Measurements from ENCODE around the gene TBX2.

TBX2 gene

DNA sequence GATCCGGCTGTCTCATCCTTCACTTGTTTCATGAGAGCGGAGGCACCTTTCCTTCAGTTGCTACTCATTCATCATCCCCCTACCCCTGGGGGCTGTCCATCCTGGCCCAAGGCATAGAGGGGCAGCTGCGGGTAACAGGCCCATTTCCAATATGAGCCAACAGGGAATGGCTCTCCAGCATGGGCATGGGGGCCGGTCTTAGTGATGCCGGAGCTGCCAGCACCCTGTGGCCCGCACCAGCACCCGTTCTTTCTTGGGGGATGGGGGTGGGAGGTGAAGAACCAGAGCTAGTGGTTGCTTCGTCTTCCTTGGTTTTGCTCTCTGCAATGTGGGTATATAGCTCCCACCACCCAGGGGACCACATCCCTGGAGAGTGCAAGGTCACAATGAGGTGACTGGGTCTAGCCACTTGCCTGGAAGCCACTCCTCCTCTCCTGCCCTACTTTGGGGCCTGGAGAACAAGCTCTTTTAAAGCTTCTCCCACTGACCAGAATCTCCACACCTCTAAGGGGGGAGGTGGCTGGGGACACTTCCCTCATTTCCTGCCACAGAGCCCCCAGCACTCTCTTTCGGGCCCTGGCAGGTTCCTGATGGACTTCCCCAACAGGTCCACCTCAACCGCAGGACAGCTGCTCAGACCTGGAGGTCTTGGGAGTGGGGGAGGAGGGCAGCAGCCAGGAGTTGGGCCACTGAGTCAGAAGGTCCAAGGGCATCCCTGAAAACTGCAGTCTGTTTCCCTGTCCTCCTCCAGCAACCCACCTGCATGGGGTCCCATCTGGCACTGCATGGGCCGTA lies 11.9 kb upstream of the TBX2 start:
- DNase-seq (ENCODE audit: low spot score): no peak

DNA sequence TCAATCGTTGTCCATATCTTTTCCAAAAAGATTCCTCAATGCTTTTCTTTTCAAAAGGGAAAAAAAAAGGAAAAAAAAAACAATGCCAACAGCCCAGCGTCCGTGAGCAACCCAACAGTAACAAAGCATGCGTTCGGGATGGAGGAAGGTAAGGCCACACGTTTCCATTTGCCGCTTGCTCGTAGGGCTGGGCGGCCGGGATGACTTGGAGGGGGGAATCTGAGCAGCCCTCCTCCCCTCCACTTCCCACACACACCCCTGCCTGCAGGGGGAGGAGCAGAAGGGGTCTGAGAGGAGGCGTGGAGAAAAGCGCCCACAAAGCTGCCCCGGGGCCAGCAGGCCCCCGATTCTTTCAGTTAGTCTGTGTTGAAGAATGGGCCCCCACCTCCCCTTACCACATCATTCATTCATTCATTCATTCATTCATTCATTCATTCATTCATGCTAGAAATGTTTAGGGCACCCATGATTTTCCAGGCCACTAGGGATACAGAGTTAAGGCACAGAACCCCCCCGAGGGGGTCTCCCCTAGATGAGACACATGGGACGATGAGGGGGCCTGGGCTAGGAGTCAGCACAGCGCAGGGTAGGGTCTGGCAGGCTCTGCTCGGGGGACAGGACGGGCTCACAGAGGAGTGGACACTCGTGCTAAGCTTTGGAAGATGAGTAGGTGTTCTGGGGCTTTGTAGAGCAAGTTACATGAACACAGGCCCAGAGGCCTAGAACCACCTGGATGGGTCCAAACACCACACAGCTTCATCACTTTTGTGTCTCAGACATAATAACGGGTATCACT lies 10.9 kb upstream of the TBX2 start:
- DNase-seq (ENCODE audit: low spot score): no peak

DNA sequence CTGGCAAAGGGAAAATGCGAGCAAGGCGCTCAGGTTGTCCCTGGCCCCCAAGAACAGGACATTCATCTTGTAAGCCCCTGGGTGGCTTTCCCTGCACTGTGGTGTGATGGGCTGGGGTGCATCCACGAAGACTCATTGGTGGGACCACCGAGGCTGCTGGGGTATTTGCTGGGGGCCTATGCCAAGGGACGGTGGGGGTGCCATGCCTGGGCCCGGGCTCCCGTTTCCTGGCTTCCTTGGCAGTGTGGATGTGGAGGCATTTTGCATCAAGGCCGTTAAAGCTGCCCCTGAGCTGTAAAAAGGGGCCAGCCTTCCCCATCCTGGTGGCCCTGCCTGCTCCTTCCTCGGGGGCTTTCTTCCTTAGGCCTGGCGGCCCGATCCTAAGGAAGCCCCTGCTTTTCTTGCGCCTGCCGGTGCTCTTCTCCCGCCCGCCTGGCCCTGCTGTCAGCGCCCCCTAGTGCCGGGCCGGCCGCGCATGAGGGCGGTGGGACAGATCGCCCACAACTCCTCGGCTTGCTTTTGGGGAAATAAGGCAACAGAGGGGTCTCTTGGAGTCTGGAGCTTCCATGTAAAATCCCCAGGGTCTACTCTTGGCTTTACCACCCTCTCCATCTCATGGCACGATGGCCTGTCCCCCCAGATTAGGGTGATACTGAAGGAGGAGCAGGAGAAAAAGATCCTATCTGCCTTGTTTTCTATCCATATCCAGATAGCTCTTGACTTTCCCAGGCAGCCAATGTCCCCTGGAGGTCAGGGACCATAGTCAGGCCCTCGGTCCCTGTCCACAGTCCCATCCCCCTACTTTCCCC lies 9.8 kb upstream of the TBX2 start:
- peak; percentile 95 for DNase-seq (ENCODE audit: low spot score)

DNA sequence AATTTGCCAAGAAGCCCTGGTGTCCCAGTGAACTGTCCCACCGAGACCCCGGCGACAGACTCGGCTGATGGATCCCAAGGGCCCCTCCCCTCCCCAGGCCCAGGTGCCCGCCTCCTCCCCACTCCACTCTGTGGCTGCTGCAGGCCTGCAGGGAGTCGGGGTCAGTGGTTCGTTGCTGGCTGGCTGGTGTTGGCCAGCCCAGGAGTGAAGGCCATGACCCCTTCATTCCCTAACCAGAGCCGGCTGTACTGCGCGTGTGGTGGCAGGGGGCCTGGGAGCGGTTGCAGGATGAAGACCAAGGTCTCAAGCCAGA lies 9.2 kb upstream of the TBX2 start:
- DNase-seq (ENCODE audit: low spot score): no peak

DNA sequence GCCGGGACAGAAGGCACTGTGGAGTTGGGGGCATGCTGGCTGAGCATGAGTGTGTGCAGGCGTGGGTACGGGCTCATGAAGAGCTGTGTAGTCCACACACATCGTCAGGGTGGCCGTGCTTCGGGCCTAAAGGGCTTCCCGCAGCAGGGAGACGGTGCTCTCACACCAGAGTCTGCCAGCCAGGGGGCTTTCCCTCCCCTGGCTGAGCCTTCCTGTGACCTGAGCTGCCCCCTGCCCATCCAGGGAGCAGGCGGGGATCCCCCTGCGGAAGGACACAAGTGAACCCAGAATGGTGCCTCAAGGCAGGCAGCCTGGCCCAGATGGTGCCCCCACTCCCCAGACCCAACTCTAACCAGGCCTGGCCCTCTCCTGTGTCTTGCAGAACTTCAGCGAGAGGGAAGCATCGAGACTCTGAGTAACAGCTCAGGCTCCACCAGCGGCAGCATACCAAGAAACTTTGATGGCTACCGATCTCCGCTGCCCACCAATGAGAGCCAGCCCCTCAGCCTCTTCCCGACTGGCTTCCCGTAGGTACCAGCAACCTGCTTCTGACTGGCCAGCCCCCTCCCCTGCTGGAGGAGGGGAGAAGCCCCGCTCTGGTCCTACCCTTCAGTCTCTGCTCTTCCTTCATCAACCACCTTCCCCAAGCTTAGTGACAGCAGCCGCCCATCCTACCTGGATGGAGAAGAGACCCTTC lies 7.9 kb upstream of the TBX2 start:
- no peak for DNase-seq (ENCODE audit: low spot score)

DNA sequence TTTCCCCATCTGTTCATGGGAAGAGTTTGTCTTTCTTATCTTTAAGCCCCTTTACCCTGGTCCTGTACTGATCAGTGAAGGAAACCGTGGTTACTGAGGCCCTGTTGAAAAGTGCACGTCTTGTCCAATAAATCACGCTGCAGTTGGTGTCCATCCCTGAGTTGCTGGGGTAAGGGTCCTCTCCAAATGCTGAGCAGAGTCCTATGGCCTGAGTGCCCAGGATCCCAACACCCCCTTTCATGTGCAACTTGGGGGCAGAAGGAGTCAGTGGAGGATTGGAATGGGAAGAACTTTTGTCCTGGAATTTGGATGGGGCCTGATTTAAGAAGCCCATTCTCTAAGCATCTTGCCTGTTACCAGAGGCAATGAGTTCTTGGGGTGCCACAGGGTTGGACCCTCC lies 7.0 kb upstream of the TBX2 start:
- no peak for DNase-seq (ENCODE audit: low spot score)

DNA sequence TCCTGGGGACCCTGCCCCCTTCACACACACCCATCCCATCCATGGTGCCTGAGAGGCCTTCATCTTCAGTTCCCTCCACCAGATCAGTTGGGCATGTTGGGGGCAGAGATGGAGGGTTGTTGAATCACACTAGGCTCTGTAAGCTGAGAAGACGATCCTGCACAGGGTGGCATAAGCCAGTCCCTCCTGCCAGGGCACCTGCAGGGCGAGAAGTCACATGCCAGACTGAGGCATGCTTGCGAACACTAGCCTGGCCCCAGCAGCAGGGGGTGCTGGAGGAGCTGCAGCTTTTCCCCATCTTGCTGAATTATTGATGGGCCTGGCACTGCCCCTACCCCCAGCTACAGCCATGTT lies 6.1 kb upstream of the TBX2 start:
- DNase-seq (ENCODE audit: low spot score): peak; percentile 99

DNA sequence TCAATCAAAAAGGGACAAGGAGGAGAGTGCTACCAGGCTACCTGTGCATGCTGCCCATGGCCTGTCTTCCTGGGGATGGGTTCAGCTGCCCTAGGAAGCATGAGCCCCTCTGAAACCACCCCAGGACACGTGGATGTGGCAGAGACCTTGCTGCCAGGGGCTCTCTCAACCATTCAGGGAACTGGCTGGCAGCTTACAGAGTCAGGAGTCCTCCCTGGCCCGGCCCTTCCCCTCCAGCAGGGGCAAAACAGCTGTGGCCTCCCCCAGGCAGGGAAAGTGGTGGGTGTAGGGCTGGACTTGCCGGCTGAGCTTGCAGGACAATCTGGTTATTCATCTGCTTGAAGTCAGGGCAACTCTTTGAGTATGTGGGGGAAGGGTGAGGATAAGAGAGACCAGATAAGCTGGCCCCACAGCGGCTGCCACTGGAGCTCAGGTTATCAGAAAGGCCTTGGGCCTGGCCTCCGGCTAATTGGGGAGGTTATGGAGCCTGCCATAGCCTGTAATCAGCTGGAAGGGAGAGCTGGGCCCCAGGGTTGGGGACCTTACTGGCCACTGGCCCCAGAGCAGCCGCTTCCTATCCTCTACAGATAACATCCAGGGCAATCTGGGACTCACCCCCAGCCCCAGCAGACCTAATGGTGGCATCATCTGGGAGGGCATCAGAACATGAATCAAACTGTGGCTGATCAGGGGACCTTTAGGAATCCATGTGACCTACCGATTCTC lies 5.6 kb upstream of the TBX2 start:
- peak; percentile 90 for DNase-seq (ENCODE audit: low spot score)

DNA sequence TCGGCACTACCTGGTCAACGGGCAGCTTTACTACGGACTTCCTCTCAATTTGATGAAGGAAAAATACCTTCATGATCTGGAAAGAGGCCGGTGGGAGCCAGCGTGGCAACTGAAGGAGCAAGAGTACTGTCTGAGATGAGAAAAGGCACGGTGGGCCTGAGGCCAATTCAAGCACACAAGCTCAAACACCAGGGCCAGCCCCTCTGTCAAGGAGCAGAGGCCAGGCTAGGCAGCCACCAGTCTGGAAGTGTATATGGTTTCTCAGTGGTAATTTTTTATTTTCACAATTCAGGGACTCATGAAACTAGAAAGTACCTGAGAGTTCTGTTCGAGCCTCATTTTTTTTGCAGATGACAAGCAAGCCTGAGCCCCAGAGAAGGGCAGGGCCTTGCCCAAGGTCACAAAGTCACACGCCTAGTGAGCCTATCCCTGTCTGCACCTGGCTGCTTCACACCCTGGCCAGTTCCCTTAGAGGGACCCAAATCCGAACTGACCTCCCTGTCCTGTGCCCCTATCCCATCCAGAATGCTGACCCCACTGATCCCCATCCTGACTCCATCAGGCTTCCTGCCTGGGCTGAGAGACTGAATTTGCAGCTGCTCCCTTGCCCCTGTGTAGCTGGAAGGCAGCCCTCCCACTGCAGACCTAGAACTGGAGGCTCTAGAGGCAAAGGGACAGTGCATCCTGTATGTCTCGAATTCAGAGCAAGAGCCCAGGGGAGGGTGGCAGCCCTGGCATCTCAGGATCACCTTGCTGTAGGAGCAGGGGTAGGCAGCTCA lies 4.8 kb upstream of the TBX2 start:
- no peak for DNase-seq (ENCODE audit: low spot score)

DNA sequence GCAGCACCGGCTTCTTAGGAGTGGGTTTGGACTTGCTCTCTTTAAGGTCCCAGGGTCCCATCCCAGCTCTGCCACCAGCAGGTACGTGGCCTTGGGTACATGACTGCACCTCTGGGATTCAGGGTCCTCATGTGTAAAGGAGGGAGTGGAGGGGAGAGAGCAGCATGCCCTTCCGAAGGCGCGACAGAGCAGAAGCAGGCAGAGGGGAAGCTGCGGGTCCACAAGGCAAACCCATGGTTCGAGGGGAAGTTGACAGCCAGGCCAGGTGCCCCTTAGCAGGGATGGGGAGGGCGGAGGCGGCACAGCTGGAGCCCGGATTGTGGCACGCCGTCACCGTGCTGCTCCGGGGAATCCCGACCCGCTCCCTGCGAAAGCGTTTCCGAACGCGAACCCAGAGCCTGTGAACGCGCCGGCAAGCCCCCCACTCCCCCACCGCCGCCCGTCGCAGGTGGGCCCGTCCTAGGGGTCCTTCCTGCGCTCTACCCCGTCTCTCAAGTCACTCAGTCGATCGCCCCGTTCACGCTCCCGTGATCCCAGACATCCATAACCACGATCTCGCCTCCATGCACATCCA lies 4.1 kb upstream of the TBX2 start:
- no peak for DNase-seq (ENCODE audit: low spot score)

DNA sequence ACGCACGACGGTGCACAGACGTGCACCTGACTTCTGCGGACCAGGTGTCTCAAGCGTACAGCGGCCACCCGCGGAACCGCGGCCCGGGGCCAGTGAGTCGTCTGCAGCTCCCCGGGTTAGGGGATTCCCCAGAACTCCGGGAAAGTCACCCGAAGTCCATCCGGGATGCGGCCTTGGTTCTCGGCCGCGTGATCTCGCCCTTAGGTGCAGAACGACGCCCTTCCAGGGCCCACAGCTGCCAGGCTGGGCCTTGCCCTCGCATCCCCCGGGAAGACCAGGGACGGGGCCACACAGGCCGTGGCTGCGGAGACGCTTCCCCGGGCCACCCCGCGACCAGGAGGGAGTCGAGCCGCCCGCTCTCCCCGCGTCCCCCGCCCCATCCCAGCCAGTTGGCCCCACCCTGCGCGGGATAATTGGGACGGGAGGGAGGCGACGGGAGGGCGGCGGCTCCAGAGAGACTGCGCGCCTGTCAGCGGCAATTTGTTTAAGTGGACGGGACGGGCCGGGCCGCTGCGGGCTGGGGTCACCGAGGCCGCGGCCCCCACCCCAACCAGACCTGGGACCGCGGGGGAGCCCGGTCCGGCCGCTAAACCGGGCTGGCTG lies 3.6 kb upstream of the TBX2 start:
- no peak for DNase-seq (ENCODE audit: low spot score)

DNA sequence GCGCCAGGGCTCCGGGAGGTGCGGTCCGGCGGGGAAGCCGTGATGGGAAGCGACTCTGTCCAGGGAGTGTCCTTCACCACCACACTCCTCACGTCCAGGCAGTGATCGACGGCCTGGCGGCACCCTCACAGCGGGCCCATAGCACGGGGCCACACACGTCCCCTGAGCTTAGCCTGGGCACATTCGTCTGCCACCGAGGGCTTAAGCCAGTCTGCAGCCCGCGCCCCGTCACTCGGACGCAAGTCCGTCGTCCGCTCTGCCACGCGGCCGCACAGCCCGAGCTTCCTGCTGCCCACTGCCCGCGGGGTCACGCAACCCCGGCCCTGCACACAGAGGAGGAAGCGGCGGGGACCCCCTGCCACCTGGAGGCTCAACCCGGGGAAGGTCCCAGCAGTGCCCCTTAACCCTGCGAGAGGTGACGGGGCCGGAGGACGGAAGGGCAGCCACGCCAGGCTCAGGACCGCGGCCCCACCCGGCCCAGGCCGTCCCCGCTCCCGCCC lies 3.0 kb upstream of the TBX2 start:
- no peak for DNase-seq (ENCODE audit: low spot score)

DNA sequence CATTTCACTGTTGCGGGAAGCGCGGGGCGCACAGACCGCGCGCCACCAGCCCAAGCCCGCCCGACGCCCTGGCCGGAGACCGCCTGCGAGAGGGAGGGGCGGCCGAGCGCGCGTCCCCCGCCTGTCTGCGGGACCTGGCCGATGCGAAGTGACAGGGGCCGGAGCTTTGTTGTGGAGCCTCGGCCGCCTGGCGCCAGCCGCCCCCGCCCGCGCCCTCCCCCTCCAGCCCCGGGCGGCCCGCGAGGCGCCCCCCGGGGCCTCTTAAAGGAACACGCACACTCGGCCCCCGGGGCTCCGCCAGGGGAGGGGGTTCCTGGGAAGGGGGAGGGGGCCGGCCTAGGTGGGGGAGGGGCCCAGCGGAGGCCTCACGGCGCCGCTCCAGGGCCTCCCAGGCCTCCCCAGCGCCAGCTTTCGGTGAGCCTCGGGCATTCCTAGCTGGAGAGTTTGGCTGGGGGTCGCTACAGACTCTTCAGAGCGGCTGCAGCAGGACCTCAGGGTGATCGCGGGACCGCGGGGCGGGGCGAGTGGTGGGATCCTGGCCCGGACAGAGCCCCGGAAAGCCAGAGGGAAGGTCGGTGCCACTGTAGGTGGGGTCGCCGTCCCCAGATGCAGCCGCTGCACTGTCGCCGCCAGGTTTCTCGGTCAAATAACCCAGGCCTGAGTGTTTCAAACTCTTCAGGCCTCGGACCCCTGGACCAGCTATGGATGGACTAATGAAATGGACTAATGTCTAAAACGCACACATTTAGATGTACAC lies 2.4 kb upstream of the TBX2 start:
- DNase-seq (ENCODE audit: low spot score): peak; percentile 83

DNA sequence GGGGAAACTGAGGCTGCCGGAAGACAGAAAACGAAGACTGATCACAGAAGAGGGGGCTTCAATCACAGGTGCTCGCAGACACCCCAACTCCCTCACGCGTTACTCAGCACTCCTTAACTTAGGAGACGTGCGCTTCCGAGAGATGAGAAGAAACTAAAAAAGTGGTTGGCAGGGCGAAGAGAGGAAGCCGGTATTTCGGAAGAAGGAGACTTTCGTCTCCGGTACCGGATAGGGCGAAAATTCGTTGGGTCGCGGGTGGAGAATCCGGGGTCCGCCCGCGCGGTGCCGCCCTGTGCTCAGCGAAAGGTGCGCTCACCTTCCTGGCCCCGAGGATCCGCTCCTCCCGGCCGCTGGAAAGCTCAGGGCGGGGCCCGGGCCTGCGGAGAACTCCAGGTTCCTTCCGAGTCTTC lies 917 bp upstream of the TBX2 start:
- DNase-seq (ENCODE audit: low spot score): no peak

DNA sequence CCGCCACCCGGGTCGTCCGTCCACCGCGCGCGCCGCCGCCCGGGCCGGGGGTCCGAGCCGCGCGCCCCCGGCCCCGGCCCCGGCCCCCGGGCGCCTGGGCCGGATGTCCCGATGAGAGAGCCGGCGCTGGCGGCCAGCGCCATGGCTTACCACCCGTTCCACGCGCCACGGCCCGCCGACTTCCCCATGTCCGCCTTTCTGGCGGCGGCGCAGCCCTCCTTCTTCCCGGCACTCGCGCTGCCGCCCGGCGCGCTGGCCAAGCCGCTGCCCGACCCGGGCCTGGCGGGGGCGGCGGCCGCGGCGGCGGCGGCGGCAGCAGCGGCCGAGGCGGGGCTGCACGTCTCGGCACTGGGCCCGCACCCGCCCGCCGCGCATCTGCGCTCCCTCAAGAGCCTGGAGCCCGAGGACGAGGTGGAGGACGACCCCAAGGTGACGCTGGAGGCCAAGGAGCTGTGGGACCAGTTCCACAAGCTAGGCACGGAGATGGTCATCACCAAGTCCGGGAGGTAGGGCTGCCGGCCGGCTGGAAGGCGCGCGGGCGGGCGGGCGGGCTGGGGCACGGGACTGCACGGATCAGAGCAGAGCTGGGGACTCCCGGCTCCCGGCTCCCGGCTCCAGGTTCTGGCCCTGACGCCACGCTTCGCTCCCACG lies 548 bp downstream of the TBX2 start:
- DNase-seq (ENCODE audit: low spot score): peak; percentile 100

DNA sequence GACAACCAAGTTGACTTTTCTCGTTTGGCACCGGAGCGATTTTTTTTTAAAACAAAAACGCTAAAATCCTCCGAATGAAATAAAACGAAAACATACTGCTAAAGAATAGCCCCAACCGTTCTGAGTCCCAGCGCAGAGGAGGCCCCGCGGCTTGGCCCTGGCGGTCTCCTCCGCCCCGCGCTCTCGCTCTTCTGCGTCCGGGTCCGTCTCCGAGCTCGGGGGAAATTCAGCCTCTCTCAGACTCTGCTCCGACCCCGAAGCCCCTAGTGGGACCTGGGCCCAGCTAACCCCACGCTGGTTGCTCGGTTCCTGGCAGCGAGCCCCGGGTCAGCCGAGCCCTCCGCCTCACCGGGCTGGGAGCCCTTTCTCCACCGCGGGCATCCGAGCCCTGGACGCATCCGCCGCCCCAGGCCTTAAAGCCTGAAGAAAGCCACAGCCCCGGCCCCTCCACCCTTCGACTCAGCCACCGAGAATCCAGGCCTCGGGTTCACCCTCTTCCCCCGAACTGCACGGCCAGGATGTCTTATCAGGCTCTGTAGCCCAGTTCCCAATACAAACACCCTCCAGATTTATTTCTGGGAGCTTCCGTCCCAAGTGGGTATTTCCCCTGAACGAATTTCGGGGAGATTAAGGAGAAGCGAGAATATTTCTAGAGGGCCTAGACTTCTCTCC lies 1.2 kb downstream of the TBX2 start:
- DNase-seq (ENCODE audit: low spot score): peak; percentile 83

DNA sequence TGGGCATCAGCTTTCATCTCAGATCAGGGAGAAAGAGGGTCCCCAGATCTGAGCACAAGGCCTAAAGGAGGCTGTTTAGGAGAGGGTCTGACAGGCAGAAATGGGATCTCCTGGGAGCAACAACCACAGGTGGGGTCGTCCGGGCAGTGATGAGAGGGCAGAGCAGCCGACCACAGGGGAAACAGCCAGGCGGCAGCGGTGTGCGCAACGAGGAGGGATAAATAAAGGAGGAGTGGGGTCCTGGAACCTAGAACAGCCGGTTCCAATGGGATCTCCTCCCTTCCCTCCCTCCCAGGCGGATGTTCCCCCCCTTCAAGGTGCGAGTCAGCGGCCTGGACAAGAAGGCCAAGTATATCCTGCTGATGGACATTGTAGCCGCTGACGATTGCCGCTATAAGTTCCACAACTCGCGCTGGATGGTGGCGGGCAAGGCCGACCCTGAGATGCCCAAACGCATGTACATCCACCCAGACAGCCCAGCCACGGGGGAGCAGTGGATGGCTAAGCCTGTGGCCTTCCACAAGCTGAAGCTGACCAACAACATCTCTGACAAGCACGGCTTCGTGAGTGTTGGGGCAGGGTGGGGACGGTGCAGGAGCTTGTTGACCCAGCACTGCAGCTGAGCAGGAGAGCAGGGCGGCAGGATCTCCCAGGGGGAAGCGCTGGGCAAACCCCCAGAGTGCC lies 1.9 kb downstream of the TBX2 start:
- DNase-seq (ENCODE audit: low spot score): peak; percentile 78
